Transverse colon (tissue), 4 donors: ENCODE measurements around the gene EMD. TPM values are rescaled to one million over a fixed set of nuclear protein-coding genes. Genes with fewer than 3 reads are reported as not detected.

Source experiments
- DNase-seq: peaks from one replicate; pipeline ENCODE4 v3.0.0-alpha.2; 2019
- H3K27ac ChIP-seq, 4 donors: fragments of 200-600 bp; sonication (generic); 2 replicates each; pipeline ENCODE4 v1.5.1; 2016 to 2018; ENCODE audit warnings: inconsistent platforms in 4 of 4
- H3K27me3 ChIP-seq: fragments of 200-600 bp; sonication (generic); 2 replicates; pipeline ENCODE4 v1.5.1; 2017; ENCODE audit warnings: inconsistent platforms
- H3K36me3 ChIP-seq, 4 donors: fragments of 200-600 bp; sonication (generic); 2 replicates each; pipeline ENCODE4 v1.5.1; 2017 to 2019; ENCODE audit warnings: inconsistent platforms in 4 of 4
- H3K4me1 ChIP-seq, 4 donors: fragments of 200-600 bp; sonication (generic); 2 replicates each; pipeline ENCODE4 v1.5.1; 2017 to 2020; ENCODE audit warnings: inconsistent platforms in 4 of 4
- H3K4me3 ChIP-seq, 4 donors: fragments of 200-600 bp; sonication (generic); 1 replicate in 1 of 4; 2 replicates in 3 of 4; pipeline versions ENCODE4 v1.5.1 to v1.6.1; 2017 to 2019; ENCODE audit warnings: inconsistent platforms in 4 of 4
- H3K9me3 ChIP-seq, 2 donors: fragments of 200-600 bp; sonication (generic); 2 replicates each; pipeline ENCODE4 v1.5.1; 2017 to 2019; ENCODE audit warnings: inconsistent platforms in 2 of 2
- EP300 ChIP-seq: sonication (generic); formaldehyde crosslinking; IDR thresholded peaks from one replicate; pipeline ENCODE4 v1.6.1; 2017; ENCODE audit warnings: antibody characterized with exemption, low read depth
- POLR2A ChIP-seq: fragments of 450-650 bp; IDR thresholded peaks from one replicate; pipeline ENCODE4 v1.6.1; 2016; ENCODE audit warnings: antibody characterized with exemption, mild to moderate bottlenecking, moderate library complexity
- POLR2AphosphoS5 ChIP-seq, 3 donors: sonication (generic); formaldehyde crosslinking; IDR thresholded peaks; one replicate each; pipeline ENCODE4 v1.6.1; 2016; ENCODE audit warnings: antibody characterized with exemption in 3 of 3
- WGBS, 2 donors: methylation state at CpG; one replicate each; pipeline ENCODE4 v1.1.5; 2018; ENCODE audit warnings: low coverage in 1 of 2; 5-methylcytosine and 5-hydroxymethylcytosine counted together
- in situ Hi-C, 4 donors: fragments of 200-750 bp; cut with MboI; loops; one replicate each; pipeline versions ENCODE4 v1.15.0 to v1.15.1; 2017; ENCODE audit warnings: low sequenced_read_pairs in 3 of 4, low pct_ligation_motif_present in 1 of 4, low pct_unique_long_range_greater_than_20kb in 1 of 4
- intact Hi-C: fragments of 100-400 bp; cut with DNase I; formaldehyde crosslinking; loops from one replicate; pipeline ENCODE4 v1.15.1; 2023; ENCODE audit warnings: low total_unique reads
- total RNA-seq, 4 donors: library from RNA; depleted of rRNA; stranded (reverse); fragments of >200 nt; gene quantifications; one replicate each; pipeline ENCODE4 v1.1.0, GENCODE V29; 2016
- TF ChIP-seq, protein P1 (sequence below), 5 experiments: fragments of 200-600 bp in 3 of 5; fragments of 450-650 bp in 2 of 5; sonication (generic) in 3 of 5; IDR thresholded peaks; 1 replicate in 2 of 5; 2 replicates in 3 of 5; pipeline ENCODE4 v1.5.1; 2016 to 2017; ENCODE audit warnings: antibody characterized with exemption in 5 of 5, inconsistent platforms in 3 of 5, mild to moderate bottlenecking in 2 of 5, moderate library complexity in 1 of 5

Gene EMD
- total RNA-seq, 4 donors from 2014 or later, result 27.3 to 89.8 (median 55.5) TPM

DNA sequence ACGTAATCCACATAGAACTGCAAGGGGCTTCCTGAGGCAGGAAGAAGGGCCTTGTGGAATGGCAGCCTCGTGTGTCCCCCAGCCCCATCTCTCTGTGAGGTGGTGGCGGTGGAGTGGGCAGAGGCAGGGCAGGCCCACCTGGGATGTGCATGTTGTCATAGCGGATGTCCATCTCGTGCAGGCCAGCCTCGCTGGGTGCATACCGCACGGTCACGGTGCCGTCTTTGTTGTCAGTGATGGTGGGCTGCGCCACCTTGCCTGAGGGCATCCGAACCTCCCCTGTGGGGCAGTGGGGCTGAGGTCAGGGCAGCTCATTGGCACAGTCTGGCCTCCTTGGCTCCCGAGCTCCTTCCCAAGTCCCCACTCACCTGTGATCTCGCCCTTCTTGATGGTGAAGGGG is 25.1 kb upstream of the EMD start:
- no peaks in the 10 kb centered on the region for H3K27me3 ChIP-seq
- H3K36me3 ChIP-seq, result peaks cover 0 to 5% (median 0%) of the 10 kb centered on the region in 4 donors
- WGBS, 2 donors, result 77% methylated on average over 8 of the region's 14 CpGs; no CpG with 5 or more reads in 1 of the 2 donors
- H3K4me1 ChIP-seq, result peaks cover 0 to 11% (median 5%) of the 10 kb centered on the region in 4 donors
- no peaks in the 10 kb centered on the region for H3K9me3 ChIP-seq
- no peak for DNase-seq
- in situ Hi-C loops (no loop called here), intact Hi-C loops (loop anchor here (5.0 kb wide), 1 partner anchor 43 kb away; the partner anchor contains the start of gene RPL10)
- H3K4me3 ChIP-seq, result no peak overlapping the region
- peak overlapping the region in 3 of 4 donors; percentile 58 to 99 (median 70) for H3K27ac ChIP-seq
- TF ChIP-seq POLR2AphosphoS5 (IDR thresholded peaks at IDR 0.05), result peak in 1 of 3 donors; percentile 31
- TF ChIP-seq, protein P1, sequence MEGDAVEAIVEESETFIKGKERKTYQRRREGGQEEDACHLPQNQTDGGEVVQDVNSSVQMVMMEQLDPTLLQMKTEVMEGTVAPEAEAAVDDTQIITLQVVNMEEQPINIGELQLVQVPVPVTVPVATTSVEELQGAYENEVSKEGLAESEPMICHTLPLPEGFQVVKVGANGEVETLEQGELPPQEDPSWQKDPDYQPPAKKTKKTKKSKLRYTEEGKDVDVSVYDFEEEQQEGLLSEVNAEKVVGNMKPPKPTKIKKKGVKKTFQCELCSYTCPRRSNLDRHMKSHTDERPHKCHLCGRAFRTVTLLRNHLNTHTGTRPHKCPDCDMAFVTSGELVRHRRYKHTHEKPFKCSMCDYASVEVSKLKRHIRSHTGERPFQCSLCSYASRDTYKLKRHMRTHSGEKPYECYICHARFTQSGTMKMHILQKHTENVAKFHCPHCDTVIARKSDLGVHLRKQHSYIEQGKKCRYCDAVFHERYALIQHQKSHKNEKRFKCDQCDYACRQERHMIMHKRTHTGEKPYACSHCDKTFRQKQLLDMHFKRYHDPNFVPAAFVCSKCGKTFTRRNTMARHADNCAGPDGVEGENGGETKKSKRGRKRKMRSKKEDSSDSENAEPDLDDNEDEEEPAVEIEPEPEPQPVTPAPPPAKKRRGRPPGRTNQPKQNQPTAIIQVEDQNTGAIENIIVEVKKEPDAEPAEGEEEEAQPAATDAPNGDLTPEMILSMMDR (IDR thresholded peaks at IDR 0.05), result no peak

DNA sequence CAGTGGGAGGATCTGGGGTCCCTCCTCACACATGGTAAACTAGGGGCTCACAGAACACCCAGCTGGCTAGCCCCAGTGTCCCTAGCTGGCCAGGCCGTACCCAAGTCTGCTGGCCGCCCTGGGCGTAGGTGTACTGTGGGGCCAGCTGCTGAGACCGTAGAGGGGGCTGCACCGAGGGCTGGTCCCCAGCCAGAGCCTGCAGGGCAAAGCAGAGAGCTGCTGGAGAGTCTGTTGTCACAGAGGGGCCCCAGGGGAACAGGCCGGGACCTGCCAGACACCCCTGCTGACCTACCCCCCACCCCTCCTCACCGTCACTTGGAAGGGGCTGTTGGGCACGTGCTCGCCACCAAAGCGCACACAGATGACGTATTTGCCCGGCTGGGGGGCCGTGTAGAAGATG is 24.6 kb upstream of the EMD start:
- Histone ChIP-seq H3K27me3 (no peaks in the 10 kb centered on the region), H3K27ac (peak overlapping the region in 3 of 4 donors; percentile 58 to 99 (median 70)), H3K4me3 (no peak overlapping the region), H3K9me3 (no peaks in the 10 kb centered on the region), H3K4me1 (peaks cover 0 to 11% (median 5%) of the 10 kb centered on the region in 4 donors), H3K36me3 (peaks cover 0 to 5% (median 0%) of the 10 kb centered on the region in 4 donors)
- no peak for TF ChIP-seq POLR2A
- TF ChIP-seq, protein P1 (IDR thresholded peaks at IDR 0.05), result no peak
- TF ChIP-seq EP300, result no peak
- no peak for TF ChIP-seq POLR2AphosphoS5 (IDR thresholded peaks at IDR 0.05)
- in situ Hi-C loops (no loop called here), intact Hi-C loops (loop anchor here (5.0 kb wide), 1 partner anchor 43 kb away; the partner anchor contains the start of gene RPL10)
- WGBS, 2 donors, result 83% methylated on average over 13 of the region's 13 CpGs; no CpG with 5 or more reads in 1 of the 2 donors
- no peak for DNase-seq

DNA sequence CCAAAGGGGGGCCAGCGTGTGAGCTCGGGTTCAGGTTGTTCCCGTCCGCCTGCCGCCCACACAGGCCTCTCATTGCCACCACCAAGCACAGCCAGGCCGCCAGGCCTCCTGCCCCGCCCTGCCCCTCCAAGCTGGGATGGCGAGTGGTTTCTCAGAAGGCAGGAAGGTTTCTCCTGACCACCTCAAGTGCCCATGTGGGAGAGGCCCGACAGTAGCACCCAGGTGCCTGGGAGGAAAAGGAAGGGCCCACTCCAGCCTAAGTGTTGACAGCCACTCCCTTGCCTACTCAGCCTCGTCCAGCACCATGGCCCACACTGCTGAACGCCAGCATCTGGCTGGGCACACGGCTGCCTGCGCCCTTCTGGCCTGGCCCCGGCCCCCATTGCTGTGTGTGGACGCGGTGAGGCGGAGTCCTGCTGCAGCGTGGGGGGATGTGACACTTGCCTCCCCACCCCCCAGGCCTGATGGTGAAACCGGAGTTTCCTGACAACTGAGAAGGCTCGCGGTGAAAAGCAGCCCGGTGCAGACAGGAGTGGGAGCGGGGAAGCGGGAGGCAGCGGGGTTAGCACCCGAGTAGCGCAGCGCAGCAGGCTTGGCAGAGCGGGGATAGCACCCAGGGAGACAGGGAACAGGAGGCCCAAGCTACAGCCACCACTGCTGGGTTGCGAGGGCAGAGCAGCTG is 23.9 kb upstream of the EMD start:
- Histone ChIP-seq H3K4me1 (peaks cover 0 to 11% (median 5%) of the 10 kb centered on the region in 4 donors), H3K27ac (peak overlapping the region; percentile 23 to 99 (median 64)), H3K9me3 (no peaks in the 10 kb centered on the region), H3K27me3 (no peaks in the 10 kb centered on the region), H3K4me3 (no peak overlapping the region), H3K36me3 (peaks cover 0 to 5% (median 0%) of the 10 kb centered on the region in 4 donors)
- whole genome bisulfite sequencing, 2 donors, result 83% methylated on average over 23 of the region's 30 CpGs; no CpG with 5 or more reads in 1 of the 2 donors
- in situ Hi-C loops, result no loop called here
- DNase-seq, result no peak
- TF ChIP-seq POLR2AphosphoS5 (IDR thresholded peaks at IDR 0.05), result no peak
- intact Hi-C loops, result no loop called here

DNA sequence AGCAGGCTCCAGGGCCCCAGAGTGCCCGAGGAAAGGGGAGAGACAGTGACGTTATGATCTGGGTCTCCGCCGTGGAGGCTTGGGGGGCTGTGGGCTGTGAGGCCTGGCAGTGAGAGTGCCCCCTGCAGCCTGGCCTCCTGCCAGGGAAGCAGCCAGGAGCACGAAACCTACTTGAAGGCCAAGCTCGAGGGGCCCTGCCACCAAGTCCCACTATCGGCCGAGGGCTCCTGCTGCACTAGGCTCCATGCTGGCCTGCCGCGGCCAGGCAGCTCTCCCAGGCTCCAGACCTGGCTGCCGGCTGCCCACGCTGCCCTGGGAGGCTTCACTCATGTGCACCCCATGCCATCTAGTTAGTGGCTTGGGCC is 23.3 kb upstream of the EMD start:
- no peaks in the 10 kb centered on the region for H3K9me3 ChIP-seq
- intact Hi-C loops (no loop called here), in situ Hi-C loops (no loop called here)
- H3K4me3 ChIP-seq, result no peak overlapping the region
- peaks cover 0 to 7% (median 4%) of the 10 kb centered on the region in 4 donors for H3K4me1 ChIP-seq
- peak overlapping the region in 3 of 4 donors; percentile 58 to 99 (median 70) for H3K27ac ChIP-seq
- no peaks in the 10 kb centered on the region for H3K27me3 ChIP-seq
- TF ChIP-seq, protein P1 (IDR thresholded peaks at IDR 0.05), result no peak
- TF ChIP-seq EP300, result no peak
- no peak for TF ChIP-seq POLR2A
- TF ChIP-seq POLR2AphosphoS5 (IDR thresholded peaks at IDR 0.05), result no peak
- peaks cover 0 to 5% (median 0%) of the 10 kb centered on the region in 4 donors for H3K36me3 ChIP-seq
- DNase-seq, result no peak
- WGBS, 2 donors, result 91% methylated on average over 8 of the region's 12 CpGs; no CpG with 5 or more reads in 1 of the 2 donors
